CD4-positive, alpha-beta T cell (primary cell): ENCODE data around the gene METAP1D. TPM values are rescaled to one million over a fixed set of nuclear protein-coding genes. Genes with fewer than 3 reads are reported as not detected.
"Not testable (repeated sequence)": the region's sequence is repeated elsewhere in the genome, so short reads cannot be mapped to it uniquely, and the experiment has no call there.

Experiments
- ATAC-seq: fragments of 200-7000 bp; cut with Tn5 transposase; one replicate; pipeline ENCODE4 v1.10.0; 2022; ENCODE audit warnings: mild to moderate bottlenecking; ENCODE audit not compliant: poor library complexity
- CTCF ChIA-PET: fragments of 350-600 bp; sonication (Branson Sonifier 250); formaldehyde crosslinking; loops from one replicate; lab custom pipeline; 2021; ENCODE audit warnings: antibody characterized with exemption, inconsistent platforms; lab: Charles Lee
- POLR2A ChIA-PET: fragments of 350-600 bp; sonication (Branson Sonifier 250); formaldehyde crosslinking; loops from one replicate; lab custom pipeline; 2021; ENCODE audit warnings: antibody characterized with exemption, inconsistent platforms; lab: Charles Lee
- DNase-seq, 14 experiments: peaks; one replicate each; pipeline ENCODE4 v3.0.0-alpha.2; 2013 to 2020; ENCODE audit warnings: mixed read lengths in 2 of 14
- H3K27ac ChIP-seq, 2 donors: one replicate each; pipeline versions ENCODE4 v1.5.1 to v1.7.0; 2013; ENCODE audit warnings: low read length in 2 of 2, low read depth in 1 of 2, mild to moderate bottlenecking in 1 of 2
- H3K27me3 ChIP-seq, 2 experiments: 1 replicate in 1 of 2; 2 replicates in 1 of 2; pipeline versions ENCODE4 v1.6.1 to v1.7.0; 2013; ENCODE audit warnings: low read length in 2 of 2, control low read depth in 1 of 2, mild to moderate bottlenecking in 1 of 2, moderate library complexity in 1 of 2; ENCODE audit not compliant: insufficient read depth in 2 of 2, control insufficient read depth in 1 of 2
- H3K36me3 ChIP-seq: one replicate; pipeline ENCODE4 v1.6.1; 2013; ENCODE audit warnings: low read length, control low read depth; ENCODE audit not compliant: insufficient read depth
- H3K4me1 ChIP-seq: one replicate; pipeline ENCODE4 v1.6.1; 2013; ENCODE audit warnings: low read length, control low read depth; ENCODE audit not compliant: insufficient read depth
- H3K4me3 ChIP-seq: one replicate; pipeline ENCODE4 v1.5.1; 2013; ENCODE audit warnings: mild to moderate bottlenecking, low read length, moderate library complexity
- H3K9me3 ChIP-seq, 2 experiments: 1 replicate in 1 of 2; 2 replicates in 1 of 2; pipeline versions ENCODE4 v1.6.1 to v1.7.0; 2013; ENCODE audit warnings: low read length in 2 of 2, mild to moderate bottlenecking in 2 of 2, control low read depth in 1 of 2, moderate library complexity in 1 of 2; ENCODE audit not compliant: control insufficient read depth in 1 of 2, insufficient read depth in 1 of 2
- H3K27ac Mint-ChIP-seq: one replicate; pipeline ENCODE4 v1.8.0; 2020; ENCODE audit warnings: mixed read lengths
- H3K27me3 Mint-ChIP-seq: one replicate; pipeline ENCODE4 v1.8.0; 2021; ENCODE audit warnings: mixed read lengths
- H3K36me3 Mint-ChIP-seq: one replicate; pipeline ENCODE4 v1.8.0; 2021; ENCODE audit warnings: low read depth, mixed read lengths
- H3K4me1 Mint-ChIP-seq: one replicate; pipeline ENCODE4 v1.8.0; 2021; ENCODE audit warnings: low read depth, mixed read lengths
- H3K4me3 Mint-ChIP-seq: one replicate; pipeline ENCODE4 v1.8.0; 2020; ENCODE audit warnings: mild to moderate bottlenecking, mixed read lengths
- H3K9me3 Mint-ChIP-seq: one replicate; pipeline ENCODE4 v1.8.0; 2020; ENCODE audit warnings: mixed read lengths
- intact Hi-C, 2 experiments: fragments of 100-400 bp; cut with DNase I in 1 of 2; cut with micrococcal nuclease in 1 of 2; formaldehyde crosslinking; loops; one replicate each; pipeline versions ENCODE4 v1.15.1 to v1.9.0; 2023 to 2025; cut with DNase I, micrococcal nuclease
- total RNA-seq, 174 experiments: library from RNA in 2 of 174; stranded (reverse) in 2 of 174; gene quantifications; one replicate each; pipeline ENCODE4 v1.2.3 and lab custom pipeline; 2021 to 2026
- TF ChIP-seq, protein P1 (sequence below): fragments of 200-600 bp; IDR thresholded peaks from one replicate; pipeline ENCODE4 v1.8.0; 2022; ENCODE audit warnings: antibody characterized with exemption, mild to moderate bottlenecking

The METAP1D gene
- total RNA-seq, 2 experiments from 2014 or later, result 7.2 to 7.9 TPM

DNA sequence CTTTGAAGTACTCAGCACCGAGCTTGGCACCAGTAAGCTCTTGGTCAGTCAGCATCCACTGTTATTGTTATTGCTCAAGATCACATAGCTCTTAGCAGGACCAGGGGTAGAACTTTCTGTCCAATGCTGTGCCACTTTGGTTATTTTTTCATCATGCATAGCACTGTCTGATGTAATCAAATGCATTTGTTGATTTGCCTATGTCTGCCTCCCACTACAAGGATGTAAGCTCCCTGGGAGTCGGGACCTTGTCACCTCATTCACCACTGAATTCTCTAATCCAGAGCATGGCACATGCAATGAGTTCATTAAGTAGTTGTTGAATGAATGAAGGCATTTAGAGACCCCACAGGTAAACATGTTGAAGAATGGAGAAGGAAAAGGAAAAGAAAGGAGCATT is 56.5 kb downstream of the METAP1D start:
- DNase-seq (no peak), ATAC-seq (no peak)
- POLR2A ChIA-PET, result no interaction called here
- intact Hi-C loops, result no loop called here
- Mint-ChIP-seq H3K27me3 (peaks cover 4% of the 10 kb centered on the region), H3K27ac (no peak overlapping the region), H3K4me1 (no peaks in the 10 kb centered on the region), H3K36me3 (no peaks in the 10 kb centered on the region), H3K4me3 (no peak overlapping the region), H3K9me3 (no peaks in the 10 kb centered on the region)
- CTCF ChIA-PET, result no interaction called here
- TF ChIP-seq, protein P1, sequence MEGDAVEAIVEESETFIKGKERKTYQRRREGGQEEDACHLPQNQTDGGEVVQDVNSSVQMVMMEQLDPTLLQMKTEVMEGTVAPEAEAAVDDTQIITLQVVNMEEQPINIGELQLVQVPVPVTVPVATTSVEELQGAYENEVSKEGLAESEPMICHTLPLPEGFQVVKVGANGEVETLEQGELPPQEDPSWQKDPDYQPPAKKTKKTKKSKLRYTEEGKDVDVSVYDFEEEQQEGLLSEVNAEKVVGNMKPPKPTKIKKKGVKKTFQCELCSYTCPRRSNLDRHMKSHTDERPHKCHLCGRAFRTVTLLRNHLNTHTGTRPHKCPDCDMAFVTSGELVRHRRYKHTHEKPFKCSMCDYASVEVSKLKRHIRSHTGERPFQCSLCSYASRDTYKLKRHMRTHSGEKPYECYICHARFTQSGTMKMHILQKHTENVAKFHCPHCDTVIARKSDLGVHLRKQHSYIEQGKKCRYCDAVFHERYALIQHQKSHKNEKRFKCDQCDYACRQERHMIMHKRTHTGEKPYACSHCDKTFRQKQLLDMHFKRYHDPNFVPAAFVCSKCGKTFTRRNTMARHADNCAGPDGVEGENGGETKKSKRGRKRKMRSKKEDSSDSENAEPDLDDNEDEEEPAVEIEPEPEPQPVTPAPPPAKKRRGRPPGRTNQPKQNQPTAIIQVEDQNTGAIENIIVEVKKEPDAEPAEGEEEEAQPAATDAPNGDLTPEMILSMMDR, result no peak
- Histone ChIP-seq H3K9me3 (no peaks in the 10 kb centered on the region), H3K4me3 (no peak overlapping the region), H3K36me3 (no peaks in the 10 kb centered on the region), H3K27me3 (no peaks in the 10 kb centered on the region), H3K4me1 (no peaks in the 10 kb centered on the region), H3K27ac (no peak overlapping the region)

DNA sequence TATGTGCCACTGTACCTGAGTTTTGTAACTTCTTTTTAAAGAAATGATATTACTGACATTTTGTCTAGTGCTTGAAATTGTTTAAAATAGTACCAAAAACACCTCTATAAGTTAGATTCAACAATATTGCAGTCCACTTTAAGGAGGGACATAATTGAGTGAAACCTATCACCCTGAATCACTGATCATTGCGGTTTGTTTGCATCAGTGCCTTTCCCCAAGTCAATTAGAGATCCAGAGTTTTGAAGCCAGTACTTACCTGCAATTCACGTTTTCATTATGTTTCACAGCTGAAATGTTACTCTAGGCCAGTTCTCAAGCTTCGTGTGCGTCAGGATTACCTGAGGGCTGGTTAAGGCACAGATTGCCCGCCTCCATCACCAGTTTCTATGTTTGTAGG is 58.9 kb downstream of the METAP1D start:
- no peaks in the 10 kb centered on the region for H3K4me1 ChIP-seq
- no peaks in the 10 kb centered on the region for H3K27me3 ChIP-seq
- Mint-ChIP-seq H3K27ac (no peak overlapping the region), H3K4me1 (no peaks in the 10 kb centered on the region), H3K9me3 (no peaks in the 10 kb centered on the region), H3K36me3 (peaks cover 18% of the 10 kb centered on the region), H3K27me3 (peaks cover 4% of the 10 kb centered on the region), H3K4me3 (no peak overlapping the region)
- no peaks in the 10 kb centered on the region for H3K9me3 ChIP-seq
- H3K27ac ChIP-seq, result no peak overlapping the region
- ChIA-PET POLR2A (no interaction called here), CTCF (interaction anchor here (0.7 kb wide), 1 partner anchor 281 kb away, joined by 3 read pairs; no protein-coding TSS in a partner anchor)
- H3K36me3 ChIP-seq, result no peaks in the 10 kb centered on the region
- intact Hi-C loops, result no loop called here
- no peak for ATAC-seq
- no peak for DNase-seq
- TF ChIP-seq, protein P1, result no peak
- H3K4me3 ChIP-seq, result no peak overlapping the region

DNA sequence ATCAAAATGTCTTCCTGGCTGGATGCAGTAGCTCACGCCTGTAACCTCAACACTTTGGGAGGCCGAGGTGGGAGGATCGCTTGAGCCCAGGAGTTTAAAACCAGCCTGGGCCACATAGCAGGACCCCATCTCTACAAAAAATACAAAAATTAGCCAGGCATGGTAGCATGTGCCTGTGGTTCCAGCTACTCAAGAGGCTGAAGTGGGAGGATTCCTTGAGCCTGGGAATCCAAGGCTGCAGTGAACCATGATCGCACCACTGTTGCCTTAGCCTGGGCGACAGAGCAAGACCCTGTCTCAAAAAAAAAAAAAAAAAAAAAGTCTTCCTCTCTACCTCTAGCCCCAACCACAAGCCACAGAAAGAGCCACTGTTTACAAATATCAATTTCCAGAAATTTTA is 60.4 kb downstream of the METAP1D start:
- H3K27me3 Mint-ChIP-seq, DNase-seq, ATAC-seq, H3K9me3 ChIP-seq, H3K4me3 ChIP-seq, H3K27ac Mint-ChIP-seq, H3K36me3 ChIP-seq, intact Hi-C loops, H3K4me1 ChIP-seq, CTCF ChIA-PET, H3K27ac ChIP-seq, POLR2A ChIA-PET, H3K4me1 Mint-ChIP-seq, H3K27me3 ChIP-seq, H3K4me3 Mint-ChIP-seq, H3K9me3 Mint-ChIP-seq: not testable (repeated sequence)
- peaks cover 26% of the 10 kb centered on the region for H3K36me3 Mint-ChIP-seq

DNA sequence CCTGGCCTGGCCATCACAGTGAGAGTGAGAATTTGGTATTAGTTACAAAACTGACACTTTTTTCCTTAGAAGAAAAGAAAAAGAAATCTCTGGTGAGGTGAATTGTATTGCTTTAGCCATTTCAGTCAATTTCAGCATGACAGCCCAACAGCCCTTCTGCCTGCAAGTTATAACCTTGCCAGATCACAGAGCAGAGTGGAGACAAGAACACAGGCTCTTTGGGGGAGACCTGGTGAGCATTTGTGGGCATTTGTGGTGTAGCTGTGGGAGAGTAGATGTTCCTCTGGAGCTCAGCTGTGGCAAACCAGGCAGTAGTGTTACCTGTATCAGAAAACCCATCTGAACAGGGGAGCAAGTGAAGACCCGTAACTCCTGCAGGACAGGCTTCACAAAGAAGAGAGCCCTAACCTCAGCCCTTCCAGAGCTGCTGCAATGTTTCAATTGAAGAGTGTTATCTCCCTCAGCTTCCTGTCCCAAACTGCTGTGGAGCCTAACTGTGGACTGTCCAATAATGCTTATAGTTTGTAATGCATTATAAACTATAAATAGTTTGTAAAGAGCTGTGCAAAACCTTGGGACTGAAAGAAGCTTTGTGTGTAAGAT is 62.8 kb downstream of the METAP1D start:
- Mint-ChIP-seq H3K4me1 (no peaks in the 10 kb centered on the region), H3K36me3 (peaks cover 43% of the 10 kb centered on the region), H3K9me3 (no peaks in the 10 kb centered on the region), H3K27ac (no peak overlapping the region), H3K27me3 (peaks cover 4% of the 10 kb centered on the region), H3K4me3 (no peak overlapping the region)
- Histone ChIP-seq H3K36me3 (no peaks in the 10 kb centered on the region), H3K9me3 (no peaks in the 10 kb centered on the region), H3K4me1 (no peaks in the 10 kb centered on the region), H3K27ac (no peak overlapping the region), H3K27me3 (no peaks in the 10 kb centered on the region), H3K4me3 (no peak overlapping the region)
- DNase-seq (no peak), ATAC-seq (no peak)
- ChIA-PET POLR2A (no interaction called here), CTCF (no interaction called here)
- intact Hi-C loops, result no loop called here
- TF ChIP-seq, protein P1, result no peak
